Keratinocyte (primary cell): ENCODE data around the gene IFT81. TPM values are rescaled to one million over a fixed set of nuclear protein-coding genes. Genes with fewer than 3 reads are reported as not detected.

Experiments
- DNase-seq: peaks from one replicate; pipeline ENCODE4 v3.0.0-alpha.2; 2011; ENCODE audit warnings: low read depth, missing footprints, low spot score
- FAIRE-seq: peaks from 2 replicates; lab custom pipeline; 2011; peaks lifted over from hg19 to GRCh38; lab: Jason Lieb, UNC
- H2AFZ ChIP-seq: 2 replicates; pipeline ENCODE4 v1.6.0; 2012; ENCODE audit warnings: low read length, control low read depth, inconsistent platforms; ENCODE audit not compliant: control insufficient read depth
- H3K27ac ChIP-seq: 2 replicates; pipeline ENCODE4 v1.5.1; 2011; ENCODE audit warnings: low read length; ENCODE audit not compliant: control insufficient read depth, insufficient read depth
- H3K27me3 ChIP-seq: 3 replicates; pipeline ENCODE4 v1.6.0; 2011; ENCODE audit warnings: low read length; ENCODE audit not compliant: control insufficient read depth, insufficient read depth; ENCODE audit errors: extremely low read depth
- H3K36me3 ChIP-seq, 2 experiments: 2 replicates in 1 of 2; 3 replicates in 1 of 2; pipeline ENCODE4 v1.5.1; 2011; ENCODE audit warnings: low read length in 2 of 2, mild to moderate bottlenecking in 1 of 2; ENCODE audit not compliant: control insufficient read depth in 2 of 2, insufficient read depth in 2 of 2; ENCODE audit errors: extremely low read depth in 1 of 2
- H3K4me1 ChIP-seq: 3 replicates; pipeline ENCODE4 v1.5.1; 2011; ENCODE audit warnings: low read length; ENCODE audit not compliant: control insufficient read depth, insufficient read depth; ENCODE audit errors: extremely low read depth
- H3K4me2 ChIP-seq: 3 replicates; pipeline ENCODE4 v1.6.0; 2011; ENCODE audit warnings: low read depth, low read length; ENCODE audit not compliant: control insufficient read depth, insufficient read depth; ENCODE audit errors: extremely low read depth
- H3K4me3 ChIP-seq, 3 experiments: fragments of 200-600 bp in 1 of 3; sonication (generic) in 1 of 3; 2 replicates in 2 of 3; 3 replicates in 1 of 3; pipeline ENCODE4 v1.5.1; 2011 to 2016; ENCODE audit warnings: low read length in 3 of 3, mild to moderate bottlenecking in 3 of 3, control low read depth in 2 of 3, inconsistent platforms in 1 of 3, low read depth in 1 of 3, mixed read lengths in 1 of 3, mixed run types in 1 of 3, moderate library complexity in 1 of 3; ENCODE audit not compliant: control insufficient read depth in 2 of 3, insufficient read depth in 2 of 3; ENCODE audit errors: extremely low read depth in 1 of 3
- H3K79me2 ChIP-seq: 2 replicates; pipeline ENCODE4 v1.6.0; 2012; ENCODE audit warnings: low read length; ENCODE audit not compliant: control insufficient read depth, insufficient read depth
- H3K9ac ChIP-seq: 3 replicates; pipeline ENCODE4 v1.6.0; 2011; ENCODE audit warnings: low read length; ENCODE audit not compliant: control insufficient read depth, insufficient read depth; ENCODE audit errors: extremely low read depth
- H3K9me1 ChIP-seq: 3 replicates; pipeline ENCODE4 v1.6.0; 2011; ENCODE audit warnings: low read length; ENCODE audit not compliant: control insufficient read depth, insufficient read depth; ENCODE audit errors: extremely low read depth
- H3K9me3 ChIP-seq: 2 replicates; pipeline ENCODE4 v1.5.1; 2012; ENCODE audit warnings: low read depth, low read length; ENCODE audit not compliant: control insufficient read depth
- H4K20me1 ChIP-seq: 3 replicates; pipeline ENCODE4 v1.6.0; 2011; ENCODE audit warnings: low read length; ENCODE audit not compliant: control insufficient read depth, insufficient read depth; ENCODE audit errors: extremely low read depth
- EZH2 ChIP-seq: IDR thresholded peaks from one replicate; pipeline ENCODE4 v1.6.1; 2012; ENCODE audit warnings: inconsistent platforms, mild to moderate bottlenecking, low read length, moderate library complexity
- dilution Hi-C: fragments of 300-500 bp; cut with MboI; formaldehyde crosslinking; loops from one replicate; pipeline ENCODE4 v1.7.0; 2020; ENCODE audit warnings: low sequenced_read_pairs; ENCODE audit not compliant: extremely low pct_ligation_motif_present
- polyA plus RNA-seq, 5 experiments: library from polyadenylated mRNA; depleted of rRNA in 3 of 5; stranded (reverse) in 3 of 5; stranded (forward) in 1 of 5; unstranded in 1 of 5; fragments of >200 nt; gene quantifications; 1 replicate in 1 of 5; 2 replicates in 3 of 5; 3 replicates in 1 of 5; pipeline versions ENCODE4 v1.2.1 to v1.2.3, GENCODE V29; 2011 to 2012; ENCODE audit warnings: missing spikeins in 2 of 5, low read depth in 1 of 5, low replicate concordance in 1 of 5
- TF ChIP-seq, protein P1 (sequence below), 3 experiments: IDR thresholded peaks in 1 of 3; conservative IDR thresholded peaks in 1 of 3; optimal IDR thresholded peaks in 1 of 3; 2 replicates in 2 of 3; 3 replicates in 1 of 3; pipeline versions ENCODE3 to v1.5.1; 2011; ENCODE audit warnings: low read length in 3 of 3, mild to moderate bottlenecking in 3 of 3, moderate library complexity in 2 of 3, control low read depth in 1 of 3, inconsistent platforms in 1 of 3; ENCODE audit not compliant: insufficient read depth in 2 of 3; ENCODE audit errors: extremely low read depth in 1 of 3

IFT81 gene
- polyA plus RNA-seq, 1 donor (not counting 4 experiments of a cell fraction or from before 2014, with no cell fraction given), result 8.9 TPM

DNA sequence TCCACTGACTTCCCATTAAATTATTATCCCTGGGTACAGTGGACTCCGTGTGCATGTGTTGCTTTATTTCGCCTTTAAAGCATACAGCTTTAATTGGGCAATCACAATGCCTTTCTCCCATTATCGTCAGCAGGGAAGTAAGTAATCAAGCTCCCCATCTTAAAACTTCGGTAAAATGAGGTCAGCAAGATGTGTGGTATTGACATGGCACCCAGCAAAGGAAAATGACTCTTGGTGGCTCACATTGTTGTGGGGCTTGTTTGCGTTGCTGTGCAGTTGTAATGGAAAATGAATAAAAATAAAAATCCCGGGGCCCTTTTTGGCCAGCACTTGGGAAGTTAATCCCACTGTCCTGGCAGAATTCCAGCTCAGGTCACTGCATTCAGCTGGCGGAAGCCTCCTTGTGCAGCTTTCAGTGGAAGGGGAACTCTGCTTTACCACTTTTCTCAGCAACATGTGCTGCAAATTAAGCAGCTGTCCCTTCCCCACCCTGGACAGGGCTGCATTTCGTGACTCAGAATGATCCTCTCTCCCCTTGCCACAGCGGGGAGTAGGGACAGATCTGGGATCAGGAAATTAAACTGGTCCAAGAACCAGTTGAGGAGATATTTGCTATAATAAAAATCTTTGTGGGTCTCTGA, 142.9 kb downstream of the IFT81 start:
- H3K27ac ChIP-seq, result no peak overlapping the region
- no peaks in the 10 kb centered on the region for H3K9me3 ChIP-seq
- DNase-seq, result no peak
- dilution Hi-C loops, result no loop called here
- H3K9ac ChIP-seq, result no peak overlapping the region
- no peak overlapping the region for H3K4me3 ChIP-seq
- H3K9me1 ChIP-seq, result no peaks in the 10 kb centered on the region
- H3K36me3 ChIP-seq, result no peaks in the 10 kb centered on the region
- no peaks in the 10 kb centered on the region for H4K20me1 ChIP-seq
- no peaks in the 10 kb centered on the region for H3K27me3 ChIP-seq
- no peak overlapping the region for H2AFZ ChIP-seq
- no peak for FAIRE-seq
- TF ChIP-seq, protein P1, sequence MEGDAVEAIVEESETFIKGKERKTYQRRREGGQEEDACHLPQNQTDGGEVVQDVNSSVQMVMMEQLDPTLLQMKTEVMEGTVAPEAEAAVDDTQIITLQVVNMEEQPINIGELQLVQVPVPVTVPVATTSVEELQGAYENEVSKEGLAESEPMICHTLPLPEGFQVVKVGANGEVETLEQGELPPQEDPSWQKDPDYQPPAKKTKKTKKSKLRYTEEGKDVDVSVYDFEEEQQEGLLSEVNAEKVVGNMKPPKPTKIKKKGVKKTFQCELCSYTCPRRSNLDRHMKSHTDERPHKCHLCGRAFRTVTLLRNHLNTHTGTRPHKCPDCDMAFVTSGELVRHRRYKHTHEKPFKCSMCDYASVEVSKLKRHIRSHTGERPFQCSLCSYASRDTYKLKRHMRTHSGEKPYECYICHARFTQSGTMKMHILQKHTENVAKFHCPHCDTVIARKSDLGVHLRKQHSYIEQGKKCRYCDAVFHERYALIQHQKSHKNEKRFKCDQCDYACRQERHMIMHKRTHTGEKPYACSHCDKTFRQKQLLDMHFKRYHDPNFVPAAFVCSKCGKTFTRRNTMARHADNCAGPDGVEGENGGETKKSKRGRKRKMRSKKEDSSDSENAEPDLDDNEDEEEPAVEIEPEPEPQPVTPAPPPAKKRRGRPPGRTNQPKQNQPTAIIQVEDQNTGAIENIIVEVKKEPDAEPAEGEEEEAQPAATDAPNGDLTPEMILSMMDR (optimal IDR thresholded peaks at IDR 0.05 in 1 of 3, IDR thresholded peaks at IDR 0.05 in 1 of 3, conservative IDR thresholded peaks at IDR 0.05 in 1 of 3; ENCODE audit: extremely low read depth in 1 of 3, insufficient read depth in 2 of 3, low read length in 3 of 3), result no peak
- TF ChIP-seq EZH2, result no peak
- no peaks in the 10 kb centered on the region for H3K79me2 ChIP-seq
- no peak overlapping the region for H3K4me2 ChIP-seq
- H3K4me1 ChIP-seq, result peaks cover 21% of the 10 kb centered on the region

Other genes with a start within 250 kb of the IFT81 start
- gene GLTP, start 243.8 kb upstream of the IFT81 start, polyA plus RNA-seq, result 54.6 to 73.7 TPM (median 66.9 TPM) in 3 replicates
- gene TCHP, start 224.1 kb upstream of the IFT81 start, polyA plus RNA-seq, result 6.8 to 10.1 TPM (median 9.6 TPM) in 3 replicates
- gene GIT2, start 128.0 kb upstream of the IFT81 start, polyA plus RNA-seq, result 19.1 to 30.3 TPM (median 25.9 TPM) in 3 replicates
- 72.5 to 74.7 TPM (median 73.1 TPM) in 3 replicates for gene ANKRD13A, start 124.9 kb upstream of the IFT81 start, polyA plus RNA-seq
- gene C12orf76, start 75.8 kb upstream of the IFT81 start, polyA plus RNA-seq, result 4.8 to 10.9 TPM (median 7.3 TPM) in 3 replicates
- gene ATP2A2, start 156.9 kb downstream of the IFT81 start, polyA plus RNA-seq, result 54.5 to 190 TPM (median 127 TPM) in 3 replicates